AG20443 (cell line): Measurements from ENCODE around the gene SLC38A3.
"Not testable (repeated sequence)": the region's sequence is repeated elsewhere in the genome, so short reads cannot be mapped to it uniquely, and the experiment has no call there.

Source experiments
- DNase-seq: peaks from one replicate; pipeline ENCODE4 v3.0.0; 2012; ENCODE audit warnings: low spot score, mixed read lengths

SLC38A3 gene

DNA sequence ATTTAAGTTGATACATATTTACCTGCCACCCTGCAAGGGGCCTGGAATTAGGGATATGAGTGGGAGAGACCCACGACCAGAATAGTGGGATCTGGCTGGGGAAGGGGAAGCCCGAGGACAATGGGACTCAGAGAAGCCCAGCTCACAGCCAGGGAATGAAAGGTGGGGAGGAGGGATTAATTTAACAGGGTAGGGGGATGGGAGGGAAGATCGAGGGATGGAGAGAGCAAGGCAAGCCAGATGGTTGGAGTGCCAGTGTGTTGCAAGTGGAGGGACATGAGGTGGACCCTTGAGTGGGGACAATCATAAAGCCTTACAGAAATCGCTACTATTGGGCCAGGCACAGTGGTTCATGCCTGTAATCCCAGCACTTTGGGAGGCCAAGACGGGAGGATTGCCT lies 26.5 kb downstream of the SLC38A3 start:
- no peak for DNase-seq

DNA sequence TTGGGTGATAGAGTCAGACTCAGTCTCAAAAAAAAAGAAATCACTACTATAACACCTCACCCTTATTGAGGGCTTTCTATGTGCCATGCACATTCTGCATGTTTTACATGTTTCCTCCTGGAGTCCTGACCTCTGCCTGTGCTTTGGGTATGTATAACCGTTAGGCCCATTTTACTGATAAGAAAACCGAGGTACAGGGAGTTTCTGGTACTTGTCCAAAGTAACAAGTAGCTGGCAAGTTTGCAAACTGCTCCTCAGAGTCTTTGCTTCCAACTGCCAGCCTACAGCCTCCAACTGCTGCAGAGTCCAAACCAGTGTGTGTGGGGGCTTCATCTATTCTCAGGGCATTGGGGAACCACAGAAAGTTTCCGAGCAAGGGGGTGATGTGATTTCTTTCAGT lies 27.2 kb downstream of the SLC38A3 start:
- no peak for DNase-seq

DNA sequence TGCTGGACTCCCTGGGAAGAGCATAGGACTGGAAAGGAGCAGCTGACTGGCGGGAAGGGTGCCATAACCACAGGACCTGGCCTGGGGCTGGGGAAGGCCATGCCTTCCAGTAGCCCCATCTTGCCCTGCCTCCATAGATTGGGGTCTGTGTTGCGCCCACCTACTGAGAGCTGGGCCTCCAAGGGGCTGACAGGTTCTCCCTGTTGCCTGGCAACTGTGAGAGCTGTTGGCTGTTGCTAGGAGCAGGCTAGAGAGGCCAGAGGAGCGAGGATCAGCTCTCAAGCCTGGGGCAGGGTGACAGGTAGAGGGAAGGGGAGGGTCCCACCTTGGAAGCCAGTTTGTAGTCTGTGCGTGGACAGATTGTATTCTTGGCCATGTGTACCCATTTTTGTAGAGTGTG lies 28.1 kb downstream of the SLC38A3 start:
- no peak for DNase-seq

DNA sequence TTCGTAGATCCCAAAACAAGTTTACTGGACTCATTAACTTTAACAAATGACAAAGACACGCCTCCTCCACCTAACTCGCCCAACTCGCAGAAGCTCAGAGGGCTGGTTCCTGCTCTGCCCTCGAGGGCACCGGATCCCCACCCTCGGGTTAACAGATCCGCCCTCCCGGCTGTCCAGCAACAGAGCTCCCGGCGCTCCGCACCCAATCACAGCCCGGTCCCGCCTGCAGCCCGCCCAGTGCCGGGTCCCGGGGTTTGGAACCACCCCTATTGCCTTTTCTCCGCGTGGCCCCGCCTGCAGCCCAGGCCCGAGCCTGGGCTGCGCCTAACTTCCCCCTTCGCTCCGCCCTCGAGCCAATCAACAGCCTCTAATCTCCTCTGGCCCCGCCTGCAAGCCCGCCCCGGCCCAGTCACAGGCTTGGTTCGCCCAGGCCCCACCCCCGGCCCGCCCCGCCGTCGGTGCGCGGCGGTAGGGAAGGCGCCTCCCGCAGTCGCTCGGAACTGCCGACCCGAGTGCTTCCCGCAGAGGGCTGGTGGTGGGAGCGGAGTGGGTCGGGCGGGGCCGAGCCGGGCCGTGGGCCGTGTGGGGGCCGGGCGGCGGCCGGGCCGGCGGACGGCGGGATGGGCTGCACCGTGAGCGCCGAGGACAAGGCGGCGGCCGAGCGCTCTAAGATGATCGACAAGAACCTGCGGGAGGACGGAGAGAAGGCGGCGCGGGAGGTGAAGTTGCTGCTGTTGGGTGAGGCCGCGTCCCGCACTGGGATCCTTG lies 30.8 kb downstream of the SLC38A3 start, which contains the start of gene GNAI2:
Gene GNAI2, plus strand, starts transcription at position 489 of the 768 bp plus-strand sequence. Its CDS starts 132 bp downstream, at position 621.
- peak; percentile 98 for DNase-seq

DNA sequence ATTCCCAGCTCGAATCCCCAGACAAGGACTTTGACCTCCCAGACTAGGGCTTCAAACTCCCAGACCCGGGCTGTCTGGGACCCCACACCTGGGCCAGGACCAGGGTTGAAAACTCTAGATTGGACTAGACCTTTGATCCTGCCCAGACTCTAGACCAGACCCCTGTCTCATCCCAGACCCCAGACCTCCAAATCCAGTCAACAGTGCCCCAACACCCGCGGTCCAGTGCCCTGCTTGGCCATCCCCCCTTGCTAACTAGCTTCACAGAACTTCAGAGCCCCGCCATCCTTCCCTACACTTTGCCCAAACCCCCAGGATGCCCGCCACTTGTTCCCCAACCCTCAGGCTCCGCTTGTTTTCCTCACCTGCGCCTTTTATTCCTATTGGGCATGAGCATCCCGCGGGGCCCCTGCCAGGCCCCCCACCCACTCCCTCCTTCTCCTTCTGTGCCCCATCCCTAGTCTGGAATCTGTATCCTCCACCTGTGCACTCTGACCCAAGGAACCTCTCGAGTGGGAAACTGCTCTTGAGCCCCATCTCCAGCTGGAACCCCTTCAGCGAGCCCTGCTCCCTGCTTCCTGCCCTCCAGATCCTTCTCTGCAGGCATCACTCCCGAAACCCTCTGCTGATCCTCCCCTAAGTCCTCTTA lies 31.5 kb downstream of the SLC38A3 start:
- no peak for DNase-seq

DNA sequence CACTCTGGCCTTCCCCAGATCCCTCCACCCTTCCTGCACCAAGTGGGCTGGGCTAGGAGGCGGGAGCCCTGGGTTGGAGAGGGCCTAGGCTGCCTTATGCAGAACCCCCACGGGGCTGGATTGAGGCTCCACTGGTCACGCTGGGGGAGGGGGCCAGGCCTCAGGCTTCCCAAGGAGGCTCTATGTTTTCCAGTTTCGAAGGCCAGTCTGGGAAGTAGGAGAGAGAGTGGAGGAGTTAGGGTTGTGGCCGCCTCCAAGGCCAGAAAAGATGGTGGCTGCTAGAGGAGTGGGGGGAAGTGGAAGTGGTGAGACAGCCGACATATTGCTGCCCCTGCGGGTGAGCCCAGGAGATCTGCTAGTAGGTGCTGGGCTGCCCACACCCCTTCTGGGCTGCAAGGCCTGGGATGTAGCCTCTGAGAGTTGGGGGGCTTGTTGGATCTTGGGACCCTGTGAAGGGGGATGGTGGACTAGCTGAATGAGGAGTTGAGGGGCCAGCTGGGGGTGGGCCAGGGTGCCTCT lies 32.1 kb downstream of the SLC38A3 start:
- DNase-seq: peak; percentile 40

DNA sequence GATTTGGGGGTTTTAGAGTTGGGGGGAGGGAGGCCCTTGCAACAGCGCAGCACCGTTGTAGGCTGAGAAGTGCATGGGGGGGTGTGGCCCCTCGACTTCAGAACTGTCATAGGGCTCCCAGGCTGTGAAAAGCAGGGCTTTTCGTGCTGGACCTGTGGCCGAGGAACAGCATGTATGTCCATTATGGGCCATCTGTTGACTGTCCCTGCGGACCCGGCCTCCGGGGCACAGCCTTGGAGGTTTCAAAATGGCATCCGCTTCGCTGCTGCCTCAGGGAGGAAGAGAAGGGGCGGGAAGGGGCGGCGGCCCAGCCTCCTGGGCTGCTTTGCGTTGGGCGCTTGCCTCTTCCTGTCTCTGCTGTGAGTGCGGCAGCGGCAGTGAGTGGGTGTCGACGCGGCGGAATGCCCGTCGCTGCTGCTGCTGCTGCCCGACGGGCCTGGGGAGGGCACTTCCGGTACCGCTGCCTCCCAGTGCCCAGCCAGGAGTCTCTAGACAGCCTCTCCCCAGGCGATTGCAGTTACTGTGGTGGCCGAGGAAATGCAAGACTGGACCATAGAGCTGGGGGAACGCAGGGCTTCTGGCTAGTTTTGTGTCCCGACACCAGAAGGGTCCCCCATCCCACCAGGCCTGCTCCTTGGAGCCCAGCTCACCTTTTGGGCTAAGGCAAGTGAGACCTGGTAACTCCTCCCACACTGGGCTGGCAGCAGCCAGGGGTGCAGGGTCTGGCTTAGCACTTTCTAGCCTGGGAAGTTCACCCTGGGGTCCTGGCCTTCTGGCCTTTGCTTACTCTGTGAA lies 32.9 kb downstream of the SLC38A3 start:
- DNase-seq: peak; percentile 84

DNA sequence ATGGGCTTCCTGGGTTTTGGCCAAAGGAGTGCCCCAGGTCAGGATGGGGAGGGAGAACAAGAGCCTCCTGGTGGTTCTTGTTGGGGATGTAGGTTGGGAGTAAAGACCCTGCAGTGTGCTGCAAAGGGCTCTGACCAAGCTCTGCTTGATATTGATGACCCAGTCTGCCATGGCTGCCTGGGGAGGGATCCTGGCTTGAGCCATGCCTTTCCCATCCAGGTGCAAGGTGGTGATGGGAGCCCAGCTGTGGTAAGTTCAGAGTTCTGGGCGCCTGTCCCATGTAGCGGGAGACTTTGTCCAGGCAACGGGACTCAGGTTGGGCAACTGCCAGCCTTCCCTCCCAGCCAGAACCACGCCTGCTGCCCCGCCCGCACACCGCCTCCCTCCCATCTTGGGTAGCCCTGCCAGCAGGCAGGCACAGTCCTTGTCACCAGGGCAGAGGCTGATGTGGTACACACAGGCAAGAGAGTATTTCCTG lies 33.5 kb downstream of the SLC38A3 start:
- DNase-seq: peak; percentile 77

DNA sequence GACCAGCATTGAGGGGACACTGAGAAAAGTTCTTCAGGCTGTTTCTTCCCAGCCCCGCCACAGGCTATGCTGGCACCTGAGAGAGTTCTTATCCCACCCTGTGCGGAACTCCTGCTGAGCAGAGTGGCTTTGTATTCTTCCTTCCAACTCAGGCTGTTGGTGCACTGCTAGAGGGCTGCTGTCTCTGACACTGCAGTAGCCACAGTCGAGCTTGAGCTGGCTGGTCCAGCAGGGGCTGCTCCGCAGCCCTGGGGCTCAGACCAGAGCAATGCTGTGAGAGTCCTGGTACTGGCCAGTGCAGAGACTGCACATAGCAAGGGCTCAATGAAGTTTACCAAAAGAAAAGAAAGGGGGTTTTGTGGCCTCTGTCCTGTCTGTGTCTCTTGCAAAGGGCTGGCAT lies 34.6 kb downstream of the SLC38A3 start:
- DNase-seq: no peak

DNA sequence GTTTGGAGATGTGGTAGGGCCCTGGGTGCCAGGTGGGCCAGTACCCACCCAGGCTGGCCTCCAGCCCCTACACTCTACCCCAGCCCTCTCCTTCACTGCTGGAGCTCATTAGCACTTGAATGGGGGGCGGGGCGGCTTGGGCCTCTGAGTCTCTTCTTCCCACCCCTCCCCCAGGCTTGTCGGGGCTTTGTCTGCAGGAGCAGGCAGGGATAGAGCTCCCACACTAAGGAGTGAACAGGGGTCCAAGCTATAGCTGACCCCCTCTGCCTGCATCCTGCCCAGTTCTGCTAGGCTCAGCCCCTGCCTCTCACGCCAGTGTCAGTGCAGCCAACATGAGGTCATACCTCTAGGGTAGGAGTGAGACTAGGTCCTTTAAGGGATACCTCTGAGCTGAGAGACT lies 36.1 kb downstream of the SLC38A3 start:
- DNase-seq: no peak

DNA sequence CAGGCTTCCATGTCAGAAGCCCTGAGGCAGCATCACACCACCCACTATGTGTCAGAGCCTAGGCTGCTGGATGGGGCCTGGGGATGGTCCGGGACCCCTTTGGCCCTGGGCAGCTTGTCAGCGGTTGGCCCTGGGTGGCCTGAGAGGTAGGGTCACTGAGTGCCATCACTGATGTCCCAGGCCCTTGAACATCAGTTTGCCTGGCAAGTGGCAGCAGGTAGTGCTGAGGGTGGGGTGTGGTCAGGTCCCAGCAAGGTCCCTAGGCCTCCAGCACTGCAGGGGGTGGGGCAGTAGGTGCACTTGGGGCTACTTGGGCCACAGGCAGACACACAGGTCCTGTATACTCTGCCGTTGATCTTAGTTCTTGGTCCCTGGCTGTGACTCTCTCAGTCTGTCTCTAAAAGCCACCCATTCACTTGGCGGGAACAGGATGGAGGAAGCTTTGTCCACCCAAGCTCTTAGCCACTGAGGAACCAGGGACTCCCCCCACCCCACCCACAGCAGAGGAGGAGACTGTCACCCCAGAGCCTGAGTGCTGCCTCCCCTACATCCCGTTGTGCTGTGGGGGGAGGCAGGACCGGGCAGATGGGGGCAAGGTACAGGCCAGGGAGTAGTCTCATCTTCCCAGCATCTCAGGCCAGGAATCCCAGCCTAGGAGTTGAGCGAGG lies 36.8 kb downstream of the SLC38A3 start:
- DNase-seq: no peak

DNA sequence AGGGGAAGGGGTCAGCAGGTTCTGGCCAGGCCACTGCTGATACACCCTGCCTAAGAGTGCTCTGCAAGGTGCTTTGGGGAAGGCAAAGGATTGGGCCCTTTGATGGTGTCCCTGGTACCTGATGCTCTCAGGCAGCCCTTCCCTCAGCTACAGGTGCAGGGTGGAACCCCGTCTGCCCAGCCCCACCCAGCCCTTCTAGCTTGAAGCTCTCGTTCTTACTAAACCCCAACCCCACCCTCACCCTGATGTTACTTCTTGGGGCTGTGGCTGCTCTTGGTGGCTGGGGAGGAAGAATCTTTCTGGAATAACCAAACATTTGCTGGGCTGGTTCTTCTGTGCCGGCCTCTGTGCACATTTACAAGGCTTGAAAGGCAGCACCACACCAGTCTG lies 37.3 kb downstream of the SLC38A3 start:
- DNase-seq: no peak

DNA sequence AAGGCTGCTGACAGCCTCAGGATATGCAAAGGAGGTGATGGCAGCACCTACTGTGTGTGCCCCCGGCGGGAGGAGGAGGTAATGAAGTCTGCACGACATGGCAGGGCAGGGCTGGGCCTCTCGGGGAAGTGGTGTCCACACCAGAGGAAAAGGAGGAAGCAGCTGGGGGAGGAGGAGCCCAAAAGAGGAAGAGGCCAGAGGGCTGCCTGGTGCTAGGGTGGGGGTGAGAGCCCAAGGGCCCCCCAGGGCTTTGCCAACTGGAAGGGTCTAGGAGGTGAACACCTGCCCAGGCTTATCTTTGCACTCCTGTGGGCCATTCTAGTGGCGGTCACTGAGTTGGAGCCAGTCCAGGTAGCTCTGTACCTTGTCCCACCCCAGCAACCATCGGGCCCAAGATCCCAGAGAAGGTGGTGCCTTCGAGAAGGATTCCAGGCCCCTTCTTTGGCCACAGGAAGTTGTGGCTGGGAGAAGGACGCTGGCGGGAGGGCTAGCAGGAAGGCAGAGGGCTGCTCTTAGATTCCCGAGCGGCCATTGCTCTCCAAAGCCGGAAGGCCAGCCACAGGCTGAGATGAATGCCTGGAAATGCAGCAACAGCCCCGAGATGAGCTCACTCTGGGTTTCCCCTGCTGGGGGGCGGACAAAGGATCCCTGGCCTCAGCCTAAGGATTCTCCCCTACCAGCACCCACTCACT lies 37.9 kb downstream of the SLC38A3 start:
- peak; percentile 48 for DNase-seq

DNA sequence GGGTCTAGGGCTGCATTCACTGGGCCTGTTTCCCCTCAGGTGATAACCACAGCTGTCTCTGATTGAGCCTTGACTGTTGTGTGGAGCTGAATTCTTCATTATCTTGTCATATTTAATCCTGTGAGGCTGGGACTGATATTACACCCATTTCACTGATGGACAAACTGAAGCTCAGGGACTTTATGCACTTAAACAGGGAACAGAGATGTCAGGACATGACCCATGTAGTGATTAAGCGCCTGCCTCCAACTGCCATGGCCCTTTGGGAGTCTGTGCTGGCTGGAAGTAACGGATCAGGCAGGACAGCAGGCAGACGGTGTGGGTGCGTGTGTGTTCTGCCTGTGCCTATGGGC lies 38.4 kb downstream of the SLC38A3 start:
- DNase-seq: no peak

DNA sequence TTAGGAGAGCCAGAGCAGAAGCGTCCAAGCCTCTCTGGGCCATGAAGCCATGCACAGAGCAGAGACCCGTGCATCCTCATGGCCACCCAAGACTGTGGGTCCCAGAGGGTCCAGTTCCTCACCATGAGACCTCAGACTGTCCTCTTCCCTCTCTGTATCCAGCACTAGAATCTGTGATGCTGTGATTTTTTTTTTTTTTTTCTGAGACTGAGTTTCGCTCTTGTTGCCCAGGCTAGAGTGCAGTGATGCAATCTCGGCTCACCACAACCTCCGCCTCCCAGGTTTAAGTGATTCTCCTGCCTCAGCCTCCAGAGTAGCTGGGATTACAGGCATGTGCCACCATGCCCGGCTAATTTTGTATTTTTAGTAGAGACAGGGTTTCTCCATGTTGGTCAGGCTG lies 39.7 kb downstream of the SLC38A3 start:
- DNase-seq: not testable (repeated sequence)

DNA sequence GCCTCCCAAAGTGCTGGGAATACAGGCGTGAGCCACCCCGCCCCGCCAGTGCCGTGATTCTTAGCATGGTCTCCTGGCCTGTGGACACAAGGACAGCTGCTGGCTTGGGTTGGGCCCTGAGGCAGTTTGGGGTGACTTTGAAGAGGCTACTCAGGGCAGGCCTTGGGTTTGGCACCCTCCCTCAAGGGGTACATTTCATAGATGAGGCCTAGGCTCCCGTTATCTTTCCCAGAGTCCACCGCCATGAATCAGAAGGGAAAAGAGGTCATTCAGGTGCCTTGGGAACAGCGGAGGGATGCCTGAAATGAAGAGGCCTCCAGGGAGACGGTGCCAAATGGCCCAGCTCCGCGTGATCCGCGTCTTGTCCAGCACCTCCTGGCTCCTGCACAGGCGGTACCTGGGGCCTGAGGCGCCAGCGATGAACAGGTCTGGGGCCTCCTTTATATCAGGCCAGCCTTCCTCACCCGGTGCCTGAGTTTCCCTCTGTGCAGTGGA lies 40.2 kb downstream of the SLC38A3 start:
- no peak for DNase-seq

DNA sequence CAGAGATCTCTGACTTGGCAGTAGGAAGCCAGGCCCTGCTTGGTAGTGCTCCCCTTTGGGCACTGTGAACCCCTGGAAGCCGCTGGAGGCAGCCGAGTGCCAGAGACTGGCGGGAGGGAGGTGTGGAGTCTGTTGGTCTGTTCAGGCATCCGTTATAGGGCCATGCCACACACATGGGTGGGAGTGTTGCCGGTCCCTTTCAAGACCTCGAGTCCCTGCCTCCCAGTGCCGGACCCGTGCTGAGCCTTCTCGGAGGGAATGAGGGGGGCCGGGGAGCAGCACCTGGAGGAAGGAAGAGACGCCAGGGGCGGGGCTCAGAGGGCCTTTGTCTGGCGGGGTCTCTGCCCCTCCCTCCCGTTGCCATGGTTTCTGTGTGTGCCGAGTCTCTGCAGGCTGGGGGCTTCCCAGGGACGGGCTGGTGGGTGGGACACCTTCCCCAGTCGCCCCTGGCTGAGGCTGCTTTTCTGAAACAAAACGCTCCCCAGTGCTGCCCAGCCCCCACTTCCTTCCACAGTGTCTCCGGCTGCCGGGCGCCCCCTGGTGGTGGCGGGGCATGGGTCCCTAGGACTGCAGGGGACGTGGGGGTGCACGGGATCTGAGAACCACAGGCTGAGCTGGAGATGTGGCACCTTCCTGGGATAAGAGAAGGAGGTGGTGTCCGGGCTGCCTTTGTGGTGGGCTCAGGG lies 40.9 kb downstream of the SLC38A3 start:
- DNase-seq: peak; percentile 86

DNA sequence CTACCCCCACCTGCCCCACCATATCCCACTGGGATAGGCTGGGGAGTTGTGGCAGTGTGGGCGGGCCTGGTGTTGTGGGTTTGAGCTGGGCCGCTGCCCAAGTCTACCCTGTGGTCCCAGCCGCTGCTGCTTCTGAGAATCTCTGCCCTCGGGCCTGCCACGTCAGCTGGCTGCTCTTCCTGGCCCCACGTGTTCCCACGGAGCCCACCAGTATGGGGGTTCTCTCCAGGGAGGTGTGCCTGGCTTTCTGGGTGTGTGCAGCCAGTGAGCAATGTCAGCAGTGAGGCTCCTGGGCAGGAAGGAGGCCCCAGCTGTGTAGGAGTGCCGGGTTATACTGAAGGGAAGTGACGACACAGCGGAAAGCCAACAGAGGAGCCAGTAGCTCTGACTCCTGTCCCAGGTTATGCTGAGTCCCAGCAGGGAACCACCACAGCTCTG lies 41.5 kb downstream of the SLC38A3 start:
- peak; percentile 81 for DNase-seq

DNA sequence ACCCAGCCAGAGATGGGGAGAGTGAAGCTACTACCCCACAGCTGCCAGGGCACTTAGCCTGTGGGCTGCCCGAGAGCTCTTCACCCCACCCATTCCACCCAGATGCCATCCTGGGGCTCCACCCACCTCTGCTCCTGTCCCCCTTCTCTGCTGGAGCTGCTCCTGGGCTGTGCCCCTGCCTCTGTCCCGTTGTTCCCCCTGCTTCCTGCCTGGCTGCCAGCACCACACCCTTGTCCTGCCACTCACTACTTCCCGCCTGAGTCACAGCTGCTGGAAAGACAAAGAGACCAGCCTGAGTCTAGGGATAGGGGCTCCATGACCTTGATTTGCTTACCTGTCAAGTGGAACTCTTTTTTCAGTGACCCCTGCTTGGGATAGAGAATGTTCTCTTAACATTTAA lies 43.3 kb downstream of the SLC38A3 start:
- DNase-seq: no peak

DNA sequence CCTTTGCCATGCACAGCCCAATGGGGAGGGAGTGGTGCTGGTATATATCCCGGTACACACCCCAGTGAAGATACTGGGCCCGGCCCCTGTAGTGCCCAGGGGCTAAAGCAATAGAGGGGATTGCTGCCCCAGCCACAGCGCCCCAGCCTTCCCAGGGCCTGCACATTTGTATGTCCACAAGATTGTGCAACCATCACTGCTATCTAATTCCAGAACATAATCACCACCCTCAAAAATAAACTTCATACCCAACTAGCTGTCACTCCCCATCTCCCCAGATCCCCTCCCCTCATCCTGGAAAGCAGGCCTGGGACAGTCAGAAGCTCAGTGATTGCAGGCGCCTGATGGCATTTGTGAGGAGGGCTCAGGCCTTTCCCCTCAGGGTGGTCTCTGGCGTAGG lies 44.4 kb downstream of the SLC38A3 start:
- DNase-seq: no peak

DNA sequence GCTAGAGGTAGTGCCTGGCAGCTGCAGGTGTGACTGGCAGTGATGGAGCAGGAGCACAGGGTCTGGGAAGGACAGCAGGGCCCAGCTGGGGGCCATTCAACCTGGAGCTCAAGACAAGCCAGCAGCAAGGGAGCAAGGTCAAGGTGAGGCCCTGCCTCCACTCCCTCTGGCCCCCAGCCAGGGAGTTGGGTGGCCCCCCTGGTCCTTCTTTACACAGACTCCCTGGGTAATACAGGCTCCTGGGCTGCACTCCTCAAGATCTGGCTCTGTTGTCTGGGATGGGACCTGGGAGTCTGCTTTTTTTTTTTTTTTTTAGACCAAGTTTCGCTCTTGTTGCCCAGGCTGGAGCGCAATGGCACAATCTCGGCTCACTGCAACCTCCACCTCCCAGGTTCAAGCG lies 45.4 kb downstream of the SLC38A3 start:
- DNase-seq: no peak
